Endothelial cell (in vitro differentiated cells): ENCODE measurements around the gene DYNLT2B. TPM values are rescaled to one million over a fixed set of nuclear protein-coding genes. Genes with fewer than 3 reads are reported as not detected.
A peak's percentile ranks its signal among the peaks of the same experiment; 100 is the strongest.

Experiments
- DNase-seq: peaks from one replicate; pipeline ENCODE4 v3.0.0; 2021; ENCODE audit warnings: low spot score
- H3K27ac Mint-ChIP-seq: one replicate; pipeline ENCODE4 v1.8.0; 2021; ENCODE audit warnings: mixed read lengths, inconsistent platforms; ENCODE audit not compliant: unreplicated experiment
- H3K27me3 Mint-ChIP-seq: one replicate; pipeline ENCODE4 v1.8.0; 2021; ENCODE audit warnings: mild to moderate bottlenecking, moderate library complexity, mixed read lengths, inconsistent platforms; ENCODE audit not compliant: unreplicated experiment
- H3K36me3 Mint-ChIP-seq: one replicate; pipeline ENCODE4 v1.8.0; 2021; ENCODE audit warnings: mild to moderate bottlenecking, low read depth, mixed read lengths, inconsistent platforms; ENCODE audit not compliant: unreplicated experiment
- H3K4me1 Mint-ChIP-seq: one replicate; pipeline ENCODE4 v1.8.0; 2021; ENCODE audit warnings: mild to moderate bottlenecking, mixed read lengths, inconsistent platforms; ENCODE audit not compliant: unreplicated experiment
- H3K4me3 Mint-ChIP-seq: one replicate; pipeline ENCODE4 v1.8.0; 2021; ENCODE audit warnings: mild to moderate bottlenecking, mixed read lengths, inconsistent platforms; ENCODE audit not compliant: unreplicated experiment
- H3K9me3 Mint-ChIP-seq: one replicate; pipeline ENCODE4 v1.8.0; 2021; ENCODE audit warnings: mixed read lengths, inconsistent platforms; ENCODE audit not compliant: unreplicated experiment
- CTCF ChIP-seq: fragments of 200-600 bp; sonication (generic); IDR thresholded peaks from one replicate; pipeline ENCODE4 v1.5.0; 2021; ENCODE audit warnings: antibody characterized with exemption; ENCODE audit not compliant: unreplicated experiment
- total RNA-seq: library from RNA; stranded (reverse); fragmentation: NEBNext Ultra II Directional; extraction: Animal tissue kit (Norgen Biotek cat#: 25700); gene quantifications from one replicate; pipeline ENCODE4 v1.2.1, GENCODE V29; 2021; ENCODE audit not compliant: unreplicated experiment

DYNLT2B gene
- total RNA-seq, 1 donor from 2014 or later, result 19.0 TPM

DNA sequence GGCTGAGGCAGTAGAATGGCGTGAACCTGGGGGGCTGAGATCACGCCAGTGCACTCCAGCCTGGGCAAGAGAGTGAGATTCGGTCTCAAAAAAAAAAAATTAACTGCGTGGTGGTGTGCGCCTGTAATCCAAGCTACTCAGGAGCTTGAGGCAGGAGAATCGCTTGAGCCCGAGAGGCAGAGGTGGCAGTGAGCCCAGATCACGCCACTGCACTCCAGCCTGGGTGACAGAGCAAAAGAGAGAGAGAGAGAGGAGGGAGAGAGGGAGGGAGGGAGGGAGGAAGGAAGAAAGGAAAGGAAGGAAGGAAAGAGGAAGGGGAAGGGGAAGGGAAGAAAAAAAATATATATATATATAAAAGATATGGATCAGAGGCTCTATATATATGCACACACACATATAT lies 14.1 kb upstream of the DYNLT2B start:
- Mint-ChIP-seq H3K4me1 (no peaks in the 10 kb centered on the region), H3K27ac (no peak overlapping the region), H3K9me3 (no peaks in the 10 kb centered on the region), H3K4me3 (no peak overlapping the region), H3K27me3 (peaks cover 3% of the 10 kb centered on the region), H3K36me3 (no peaks in the 10 kb centered on the region)
- no peak for DNase-seq
- no peak for TF ChIP-seq CTCF

- H3K4me1 Mint-ChIP-seq, result peaks cover 9% of the 10 kb centered on the region
- TF ChIP-seq CTCF, result no peak
- H3K36me3 Mint-ChIP-seq, result no peaks in the 10 kb centered on the region
- DNase-seq, result no peak
- H3K9me3 Mint-ChIP-seq, result no peaks in the 10 kb centered on the region
- H3K27me3 Mint-ChIP-seq, result peaks cover 4% of the 10 kb centered on the region
- no peak overlapping the region for H3K4me3 Mint-ChIP-seq
- no peak overlapping the region for H3K27ac Mint-ChIP-seq
These were observed 9.4 kb upstream of the DYNLT2B start for GRCh38 chr3:196327405-196327804.

DNA sequence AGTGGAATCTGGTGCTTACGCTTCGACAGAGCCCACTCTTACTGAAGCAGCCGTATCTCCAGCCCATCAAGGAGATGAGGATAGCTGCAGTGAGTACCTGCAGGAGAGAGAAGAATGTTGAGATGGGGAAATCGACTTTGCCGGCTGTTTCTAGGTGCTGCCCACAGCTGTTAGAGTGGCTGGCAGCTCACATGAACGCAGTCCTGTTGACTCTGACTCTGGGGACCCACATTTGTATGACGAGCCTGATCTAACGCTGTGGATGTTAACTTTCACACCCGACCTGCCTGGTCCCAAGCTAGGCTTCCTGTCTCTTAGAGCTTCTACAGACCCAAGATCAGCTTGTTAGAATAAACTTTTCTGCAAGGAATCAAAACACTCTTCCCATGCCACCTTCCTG lies 8.9 kb upstream of the DYNLT2B start:
- peaks cover 4% of the 10 kb centered on the region for H3K27me3 Mint-ChIP-seq
- peaks cover 9% of the 10 kb centered on the region for H3K4me1 Mint-ChIP-seq
- H3K27ac Mint-ChIP-seq, result no peak overlapping the region
- no peak for DNase-seq
- H3K4me3 Mint-ChIP-seq, result no peak overlapping the region
- no peak for TF ChIP-seq CTCF
- no peaks in the 10 kb centered on the region for H3K36me3 Mint-ChIP-seq
- H3K9me3 Mint-ChIP-seq, result no peaks in the 10 kb centered on the region

DNA sequence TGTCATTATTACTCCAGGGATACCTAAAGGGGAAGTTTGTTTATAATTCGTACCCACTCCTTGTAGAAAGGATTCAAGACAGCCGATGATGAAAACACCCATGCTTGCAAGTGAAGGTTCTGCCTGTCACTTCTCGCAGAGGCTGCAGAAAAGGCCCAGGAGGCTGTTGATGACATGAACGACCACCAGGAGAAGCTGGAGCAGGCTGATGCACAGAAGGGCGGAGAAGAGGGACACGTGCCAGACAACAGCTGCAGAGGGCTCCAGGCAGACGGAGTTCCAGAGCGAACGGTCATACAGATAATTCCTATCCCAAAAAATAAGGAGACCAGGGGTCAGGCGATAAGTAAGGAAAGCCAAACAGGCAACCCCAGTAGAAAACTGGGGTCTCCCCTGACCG lies 5.7 kb upstream of the DYNLT2B start:
- Mint-ChIP-seq H3K27me3 (peaks cover 3% of the 10 kb centered on the region), H3K4me1 (peaks cover 16% of the 10 kb centered on the region), H3K9me3 (no peaks in the 10 kb centered on the region), H3K4me3 (no peak overlapping the region), H3K36me3 (no peaks in the 10 kb centered on the region), H3K27ac (no peak overlapping the region)
- peak; percentile 42 for DNase-seq
- no peak for TF ChIP-seq CTCF

GRCh38 chr3:196323016-196323415 lies 5.0 kb upstream of the DYNLT2B start:
- Mint-ChIP-seq H3K4me1 (peaks cover 16% of the 10 kb centered on the region), H3K4me3 (no peak overlapping the region), H3K27ac (no peak overlapping the region), H3K36me3 (no peaks in the 10 kb centered on the region), H3K27me3 (peaks cover 4% of the 10 kb centered on the region), H3K9me3 (no peaks in the 10 kb centered on the region)
- DNase-seq, result no peak
- TF ChIP-seq CTCF, result no peak
